Astrocyte (in vitro differentiated cells and primary cell): ENCODE data around the gene GNB1L. TPM values are rescaled to one million over a fixed set of nuclear protein-coding genes. Genes with fewer than 3 reads are reported as not detected.

Experiments used
- DNase-seq: peaks from one replicate; pipeline ENCODE4 v3.0.0-alpha.2; 2010; ENCODE audit warnings: low read depth
- FAIRE-seq: peaks from 2 replicates; lab custom pipeline; 2011; peaks lifted over from hg19 to GRCh38; lab: Jason Lieb, UNC
- H2AFZ ChIP-seq: 2 replicates; pipeline ENCODE4 v1.6.0; 2012; ENCODE audit warnings: low read depth, low read length, inconsistent platforms
- H3K27ac ChIP-seq: 2 replicates; pipeline ENCODE4 v1.5.1; 2011; ENCODE audit warnings: low read depth, low read length, inconsistent platforms
- H3K27me3 ChIP-seq: 2 replicates; pipeline ENCODE4 v1.6.0; 2011; ENCODE audit warnings: low read length, inconsistent platforms; ENCODE audit not compliant: insufficient read depth
- H3K36me3 ChIP-seq: 2 replicates; pipeline ENCODE4 v1.5.1; 2011; ENCODE audit warnings: low read length, inconsistent platforms; ENCODE audit not compliant: insufficient read depth
- H3K4me1 ChIP-seq: 2 replicates; pipeline ENCODE4 v1.5.1; 2011; ENCODE audit warnings: low read length, inconsistent platforms; ENCODE audit not compliant: insufficient read depth
- H3K4me2 ChIP-seq: 2 replicates; pipeline ENCODE4 v1.6.0; 2012; ENCODE audit warnings: low read length, inconsistent platforms
- H3K4me3 ChIP-seq: 2 replicates; pipeline ENCODE4 v1.5.1; 2011; ENCODE audit warnings: low read depth, mild to moderate bottlenecking, low read length, inconsistent platforms; ENCODE audit not compliant: insufficient read depth
- H3K79me2 ChIP-seq: 2 replicates; pipeline ENCODE4 v1.6.0; 2012; ENCODE audit warnings: mild to moderate bottlenecking, low read length, inconsistent platforms; ENCODE audit not compliant: insufficient read depth
- H3K9ac ChIP-seq: 2 replicates; pipeline ENCODE4 v1.6.0; 2012; ENCODE audit warnings: mild to moderate bottlenecking, low read length, inconsistent platforms
- H3K9me3 ChIP-seq: 2 replicates; pipeline ENCODE4 v1.5.1; 2012; ENCODE audit warnings: low read depth, mild to moderate bottlenecking, low read length, inconsistent platforms; ENCODE audit not compliant: insufficient read depth
- H4K20me1 ChIP-seq: 2 replicates; pipeline ENCODE4 v1.6.0; 2012; ENCODE audit warnings: low read length, inconsistent platforms; ENCODE audit not compliant: insufficient read depth
- H3K27ac Mint-ChIP-seq: one replicate; pipeline ENCODE4 v1.8.0; 2021; ENCODE audit warnings: mild to moderate bottlenecking, mixed read lengths; ENCODE audit not compliant: unreplicated experiment
- H3K27me3 Mint-ChIP-seq: one replicate; pipeline ENCODE4 v1.8.0; 2021; ENCODE audit warnings: low read depth, mixed read lengths; ENCODE audit not compliant: unreplicated experiment
- H3K36me3 Mint-ChIP-seq: one replicate; pipeline ENCODE4 v1.8.0; 2021; ENCODE audit warnings: low read depth, mixed read lengths; ENCODE audit not compliant: unreplicated experiment
- H3K4me1 Mint-ChIP-seq: one replicate; pipeline ENCODE4 v1.8.0; 2021; ENCODE audit warnings: low read depth, mixed read lengths; ENCODE audit not compliant: unreplicated experiment
- H3K4me3 Mint-ChIP-seq: one replicate; pipeline ENCODE4 v1.8.0; 2021; ENCODE audit warnings: mild to moderate bottlenecking, moderate library complexity, mixed read lengths; ENCODE audit not compliant: unreplicated experiment
- H3K9me3 Mint-ChIP-seq: one replicate; pipeline ENCODE4 v1.8.0; 2021; ENCODE audit warnings: mild to moderate bottlenecking, mixed read lengths; ENCODE audit not compliant: unreplicated experiment
- CTCF ChIP-seq: IDR thresholded peaks from 2 replicates; pipeline ENCODE4 v1.5.1; 2011; ENCODE audit warnings: low read depth, mild to moderate bottlenecking, inconsistent platforms, low read length, moderate library complexity; ENCODE audit not compliant: insufficient read depth
- EZH2 ChIP-seq: IDR thresholded peaks from 2 replicates; pipeline ENCODE4 v1.6.1; 2012; ENCODE audit warnings: mild to moderate bottlenecking, low read length, inconsistent platforms; ENCODE audit not compliant: insufficient read depth
- total RNA-seq: library from RNA; stranded (reverse); gene quantifications from 2 replicates; pipeline ENCODE4 v1.2.1, GENCODE V29; 2021

GNB1L gene
- total RNA-seq, 1 donor from 2014 or later: 14.3 TPM

GRCh38 chr22:19760951-19761724 is 93.5 kb downstream of the GNB1L start:
- H3K4me3 ChIP-seq: no peak overlapping the region
- peaks cover 6% of the 10 kb centered on the region for H3K4me1 ChIP-seq
- peaks cover 18% of the 10 kb centered on the region for H3K9me3 Mint-ChIP-seq
- peaks cover 51% of the 10 kb centered on the region for H3K27me3 Mint-ChIP-seq
- peak overlapping the region; percentile 29 for H3K27ac Mint-ChIP-seq
- peaks cover 34% of the 10 kb centered on the region for H4K20me1 ChIP-seq
- H3K4me1 Mint-ChIP-seq: peaks cover 5% of the 10 kb centered on the region
- H3K36me3 Mint-ChIP-seq: peaks cover 5% of the 10 kb centered on the region
- H3K4me2 ChIP-seq: peak overlapping the region; percentile 26
- no peaks in the 10 kb centered on the region for H3K36me3 ChIP-seq
- DNase-seq: no peak
- peak overlapping the region; percentile 40 for H3K4me3 Mint-ChIP-seq
- no peak overlapping the region for H3K27ac ChIP-seq
- peaks cover 80% of the 10 kb centered on the region for H3K27me3 ChIP-seq
- TF ChIP-seq EZH2 (peak; percentile 94), CTCF (no peak)
- H2AFZ ChIP-seq: no peak overlapping the region
- FAIRE-seq: no peak
- H3K9me3 ChIP-seq: peaks cover 3% of the 10 kb centered on the region
- no peaks in the 10 kb centered on the region for H3K79me2 ChIP-seq
- no peak overlapping the region for H3K9ac ChIP-seq

- no peak within 1 kb of the TSS for H3K4me3 ChIP-seq
- peaks cover 5% of the 10 kb centered on the region for H3K36me3 Mint-ChIP-seq
- peaks cover 33% of the 10 kb centered on the region for H4K20me1 ChIP-seq
- FAIRE-seq (no peak), DNase-seq (no peak)
- peak within 1 kb of the TSS; percentile 78 for H3K4me3 Mint-ChIP-seq
- H3K4me2 ChIP-seq: peak within 1 kb of the TSS; percentile 66
- H3K9ac ChIP-seq: no peak within 1 kb of the TSS
- peaks cover 18% of the 10 kb centered on the region for H3K9me3 Mint-ChIP-seq
- peaks cover 5% of the 10 kb centered on the region for H3K4me1 Mint-ChIP-seq
- H3K9me3 ChIP-seq: peaks cover 3% of the 10 kb centered on the region
- no peaks in the 10 kb centered on the region for H3K36me3 ChIP-seq
- H3K27ac Mint-ChIP-seq: peak within 1 kb of the TSS; percentile 91
- H3K4me1 ChIP-seq: peaks cover 6% of the 10 kb centered on the region
- no peaks in the 10 kb centered on the region for H3K79me2 ChIP-seq
- TF ChIP-seq EZH2 (no peak), CTCF (no peak)
- peaks cover 56% of the 10 kb centered on the region for H3K27me3 Mint-ChIP-seq
- no peak within 1 kb of the TSS for H3K27ac ChIP-seq
- no peak within 1 kb of the TSS for H2AFZ ChIP-seq
- H3K27me3 ChIP-seq: peaks cover 84% of the 10 kb centered on the region
Measured at GRCh38 chr22:19760058-19760950, 94.4 kb downstream of the GNB1L start, which contains the start of gene TBX1. TBX1 (plus strand) TSS chr22:19760778; CDS start chr22:19760844, 66 bp downstream.
